ENCODE measurements around the gene STAMBPL1.
A peak's percentile ranks its signal among the peaks of the same experiment; 100 is the strongest.

The STAMBPL1 gene

DNA sequence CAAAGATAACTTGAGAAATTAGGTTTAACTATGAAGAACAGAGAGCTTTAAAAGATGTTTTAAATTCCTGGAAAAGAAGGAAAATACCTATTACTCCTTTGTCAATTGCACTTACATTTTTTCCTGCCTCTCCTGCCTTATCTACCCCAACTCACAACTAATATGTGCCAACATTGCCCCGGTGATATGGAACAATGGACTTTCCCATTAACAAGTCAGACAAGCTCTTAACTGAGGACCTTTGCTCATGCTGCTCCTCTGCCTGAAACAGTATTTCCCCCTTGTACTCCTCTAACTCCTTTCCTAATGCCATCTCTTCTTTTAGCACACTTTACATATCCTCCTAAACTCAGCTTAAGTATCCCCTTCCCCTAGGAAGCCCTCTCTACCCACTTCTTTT is 77.3 kb downstream of the STAMBPL1 start:
- no peak for DNase-seq

GRCh38 chr10:88958721-88959120 is 78.7 kb downstream of the STAMBPL1 start:
- DNase-seq: no peak

DNA sequence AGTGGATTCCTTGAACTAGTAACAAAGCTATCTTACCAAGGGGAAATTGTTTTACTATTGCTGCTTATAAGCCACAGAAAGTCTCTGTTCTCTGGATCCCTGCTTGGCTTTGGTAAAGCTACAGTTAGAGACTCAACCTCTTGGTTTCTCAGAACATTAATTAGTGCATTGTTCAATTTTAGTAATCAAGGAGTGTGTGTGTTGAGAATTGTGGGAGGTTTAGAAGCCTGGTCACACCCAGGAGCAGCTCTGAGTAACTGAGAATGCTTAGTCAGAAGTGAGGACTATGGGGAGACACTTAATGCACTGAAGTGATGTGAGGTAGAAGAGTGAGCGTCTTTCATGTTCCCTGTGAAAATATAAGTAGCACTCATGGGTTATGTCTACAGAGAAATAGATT is 80.8 kb downstream of the STAMBPL1 start:
- DNase-seq: no peak

DNA sequence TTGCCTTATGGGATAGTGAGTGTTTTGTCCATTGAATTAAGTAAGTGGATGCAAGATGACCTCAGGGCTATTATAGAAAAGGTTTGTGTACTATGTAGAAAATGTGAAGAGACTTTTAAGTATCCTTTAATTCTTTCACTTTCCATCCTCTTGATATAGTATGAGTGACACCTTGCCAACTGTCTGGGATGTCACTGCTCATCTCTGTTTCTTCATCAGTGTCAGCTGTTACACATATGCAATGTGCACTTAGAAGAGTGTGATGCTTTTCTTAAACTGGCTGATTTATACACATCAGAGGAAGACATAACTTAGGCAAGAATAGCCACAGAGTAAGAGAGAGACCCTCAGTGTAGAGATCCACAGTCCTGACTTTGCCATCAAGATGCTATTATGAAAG is 81.2 kb downstream of the STAMBPL1 start:
- DNase-seq: no peak

DNA sequence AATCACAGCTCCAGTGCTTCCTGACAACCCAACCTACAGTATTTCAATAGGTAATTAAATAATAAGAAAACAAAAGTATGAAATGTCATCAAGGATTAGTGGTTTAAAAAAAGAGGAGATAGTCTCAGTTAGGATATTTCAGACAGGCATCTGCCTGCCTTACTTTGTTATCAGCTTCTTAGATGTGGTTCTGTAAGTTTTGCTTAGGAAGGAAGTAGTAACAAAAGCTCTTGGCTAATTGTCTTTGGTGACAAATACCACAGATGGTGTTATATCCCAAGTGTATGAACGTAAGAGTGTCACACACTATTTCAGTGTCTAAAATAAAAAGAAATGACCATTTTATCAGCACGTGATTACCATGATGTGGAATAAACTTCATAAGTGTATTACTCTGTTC is 82.3 kb downstream of the STAMBPL1 start:
- DNase-seq: no peak

DNA sequence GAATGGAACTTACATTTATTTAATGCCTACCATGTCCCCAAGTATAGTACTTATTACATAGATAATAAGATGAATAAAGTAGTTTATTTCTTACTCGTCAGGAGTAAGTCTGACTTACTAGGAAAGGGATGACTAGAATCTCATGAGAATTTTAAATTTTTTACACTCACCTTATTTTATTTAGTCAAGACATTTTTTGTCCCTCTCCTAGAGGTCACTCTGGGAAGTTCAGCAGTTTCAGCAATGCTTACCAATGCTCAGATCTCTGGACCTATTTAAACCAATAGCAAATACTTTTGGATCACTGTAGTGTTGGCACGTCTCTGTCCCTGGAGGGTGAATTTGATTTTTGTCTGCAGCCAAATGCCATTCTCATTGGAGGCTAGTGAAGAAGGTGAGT is 83.3 kb downstream of the STAMBPL1 start:
- DNase-seq: no peak

DNA sequence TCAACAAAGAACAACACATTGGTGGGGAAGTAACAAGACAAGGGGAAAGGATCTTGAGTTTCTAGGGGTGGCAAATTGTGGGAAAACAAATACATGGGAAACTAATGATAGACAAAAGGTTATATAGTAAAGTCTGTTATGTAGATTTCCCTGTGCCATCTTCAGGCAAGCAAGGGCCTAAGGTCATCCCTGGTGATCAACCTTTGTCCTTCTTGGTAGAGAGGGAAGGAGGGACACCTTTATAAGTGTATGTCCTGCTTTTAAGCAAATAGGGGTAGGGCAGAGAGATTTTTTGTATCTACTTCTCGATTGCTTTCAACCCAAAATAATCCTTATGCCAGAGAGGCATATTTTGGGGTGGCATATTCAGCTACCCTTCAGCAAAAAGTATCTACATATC is 84.3 kb downstream of the STAMBPL1 start:
- no peak for DNase-seq

- no peak for DNase-seq
These were observed 84.9 kb downstream of the STAMBPL1 start for GRCh38 chr10:88964869-88965415.

DNA sequence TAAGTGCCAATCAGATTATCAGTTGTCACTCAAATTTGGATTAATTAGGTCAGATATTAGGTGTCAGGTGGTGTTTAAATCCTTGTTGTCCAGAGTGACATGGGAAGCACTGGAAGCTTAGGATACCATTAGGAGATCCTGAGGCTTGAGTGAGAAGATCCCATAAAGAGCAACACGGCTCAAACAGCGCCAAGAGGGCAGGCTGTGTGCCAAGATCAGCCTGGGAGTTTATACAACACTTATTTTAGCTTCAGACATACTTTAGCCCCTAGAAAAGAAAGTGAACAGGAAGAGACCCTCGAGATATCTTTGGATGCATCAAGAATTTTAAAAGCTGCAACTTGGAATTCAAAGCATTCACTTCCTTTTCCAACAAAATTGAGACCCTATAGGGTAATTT is 86.8 kb downstream of the STAMBPL1 start:
- DNase-seq: no peak

DNA sequence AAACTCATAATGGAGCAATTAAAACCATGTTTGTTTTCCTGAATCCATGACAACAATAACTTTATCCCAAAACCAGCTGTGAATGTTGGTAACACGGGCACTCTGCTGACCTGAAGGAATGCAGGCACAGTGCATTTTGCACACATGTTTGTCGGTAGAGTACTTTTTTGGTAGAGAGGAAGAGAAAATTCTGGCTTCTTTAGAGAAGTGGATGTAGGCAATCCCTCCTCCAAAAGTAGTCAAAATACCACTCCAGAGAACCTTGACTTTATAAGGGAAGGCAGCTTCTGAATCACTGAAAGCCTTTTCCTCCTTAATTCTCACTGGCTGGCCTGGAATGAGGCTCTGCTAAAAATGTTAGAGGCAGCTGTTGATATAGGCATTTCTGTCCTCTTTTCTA is 88.3 kb downstream of the STAMBPL1 start:
- no peak for DNase-seq

DNA sequence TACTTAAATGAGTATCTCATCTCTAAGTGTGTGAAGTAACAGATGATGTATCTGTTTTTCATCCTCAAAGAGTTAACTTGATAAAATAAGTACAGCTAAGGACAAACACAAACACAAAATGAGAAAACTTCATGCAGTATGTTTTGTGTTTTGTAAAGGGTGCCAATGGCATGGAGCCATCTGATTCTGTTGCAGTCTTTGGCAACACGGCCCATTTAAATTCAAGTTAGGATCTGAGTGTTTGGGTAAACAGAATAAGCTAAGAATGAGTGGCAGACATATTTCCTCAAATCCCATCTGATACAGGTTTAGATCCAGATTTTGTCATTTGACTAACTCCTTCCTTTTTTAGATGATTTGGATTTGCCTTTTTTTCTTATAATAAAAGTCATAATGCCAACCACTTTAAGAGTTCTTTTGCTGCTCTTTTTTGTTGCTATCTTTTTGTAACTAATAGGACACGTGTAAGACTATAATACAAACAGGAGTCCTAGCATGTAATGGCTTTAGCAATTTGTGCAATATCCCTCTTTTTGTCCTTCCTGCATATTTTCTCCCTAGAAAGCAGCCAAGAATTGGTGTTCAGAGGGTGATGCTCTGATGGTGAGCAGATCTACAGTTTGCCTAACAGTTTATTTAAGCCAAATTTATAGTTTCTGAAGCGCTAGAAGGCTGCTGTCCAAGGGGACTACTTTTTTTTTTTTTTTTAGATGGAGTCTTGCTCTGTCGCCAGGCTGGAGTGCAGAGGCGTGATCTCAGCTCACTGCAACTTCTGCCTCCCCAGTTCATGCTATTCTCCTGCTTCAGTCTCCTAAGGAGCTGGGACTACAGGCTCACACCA is 91.4 kb downstream of the STAMBPL1 start:
- DNase-seq: peak; percentile 5
